Islet of Langerhans (tissue), 1 donor: Measurements from ENCODE around the gene TRAF7.
"Not testable (repeated sequence)": the region's sequence is repeated elsewhere in the genome, so short reads cannot be mapped to it uniquely, and the experiment has no call there.

Experiments
- FAIRE-seq: peaks from one replicate; lab custom pipeline; 2011; peaks lifted over from hg19 to GRCh38; lab: Jason Lieb, UNC

Gene TRAF7

DNA sequence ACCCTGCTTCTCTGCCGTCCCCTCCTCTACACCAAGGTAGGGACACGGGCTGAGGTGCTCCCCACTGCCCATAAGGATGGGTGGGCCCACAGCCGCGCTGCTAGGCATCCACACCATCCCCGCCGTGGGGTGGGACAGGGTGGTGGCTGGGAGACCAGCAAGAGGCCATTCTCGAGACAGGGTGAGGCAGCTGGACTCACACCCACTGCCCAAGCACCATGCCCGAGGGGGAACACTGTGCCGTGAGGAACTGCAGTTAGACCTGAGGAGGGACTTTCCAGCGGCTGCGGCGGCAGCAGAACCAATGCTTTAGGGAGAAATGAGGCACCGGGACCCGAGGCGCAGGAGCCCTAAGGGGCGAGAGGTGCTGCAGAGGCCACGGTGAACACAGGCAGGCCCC is 33.2 kb upstream of the TRAF7 start:
- FAIRE-seq: no peak

DNA sequence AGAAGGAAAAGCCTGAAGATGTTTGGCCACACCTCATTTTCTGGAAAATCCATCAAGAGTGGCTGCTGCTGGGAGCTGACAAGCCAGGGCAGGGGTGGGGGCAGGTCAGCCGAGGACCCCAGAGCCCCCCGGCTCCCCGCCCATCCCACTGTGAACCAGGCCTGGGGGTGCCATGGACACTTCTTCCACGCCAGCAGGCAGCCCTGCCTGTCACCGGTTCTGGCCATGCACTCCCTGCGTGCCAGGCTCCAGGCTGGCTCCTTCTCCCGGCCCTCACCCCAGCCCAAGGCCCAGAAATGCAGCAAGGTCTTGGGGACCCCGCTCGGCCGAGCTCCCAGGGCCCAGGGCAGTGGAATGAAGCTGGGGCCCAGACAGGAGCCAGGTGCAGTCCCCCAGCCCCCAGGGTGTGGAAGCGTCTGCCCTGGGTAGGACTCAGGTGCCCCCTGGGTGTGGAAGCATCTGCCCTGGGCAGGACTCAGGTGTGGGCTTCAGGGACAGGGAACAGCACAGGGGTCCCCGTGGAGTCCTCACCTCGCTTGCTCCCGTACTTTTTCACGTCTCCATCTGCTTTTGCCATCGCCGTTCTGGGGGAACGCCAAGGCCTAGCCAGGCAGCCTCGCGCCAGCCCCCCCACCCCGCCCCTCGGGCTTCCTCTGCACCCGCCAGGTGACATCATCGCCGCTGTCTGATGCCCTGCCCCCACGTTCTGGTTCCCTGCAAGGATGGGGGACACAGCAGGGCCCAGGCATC is 32.5 kb upstream of the TRAF7 start:
- not testable (repeated sequence) for FAIRE-seq

DNA sequence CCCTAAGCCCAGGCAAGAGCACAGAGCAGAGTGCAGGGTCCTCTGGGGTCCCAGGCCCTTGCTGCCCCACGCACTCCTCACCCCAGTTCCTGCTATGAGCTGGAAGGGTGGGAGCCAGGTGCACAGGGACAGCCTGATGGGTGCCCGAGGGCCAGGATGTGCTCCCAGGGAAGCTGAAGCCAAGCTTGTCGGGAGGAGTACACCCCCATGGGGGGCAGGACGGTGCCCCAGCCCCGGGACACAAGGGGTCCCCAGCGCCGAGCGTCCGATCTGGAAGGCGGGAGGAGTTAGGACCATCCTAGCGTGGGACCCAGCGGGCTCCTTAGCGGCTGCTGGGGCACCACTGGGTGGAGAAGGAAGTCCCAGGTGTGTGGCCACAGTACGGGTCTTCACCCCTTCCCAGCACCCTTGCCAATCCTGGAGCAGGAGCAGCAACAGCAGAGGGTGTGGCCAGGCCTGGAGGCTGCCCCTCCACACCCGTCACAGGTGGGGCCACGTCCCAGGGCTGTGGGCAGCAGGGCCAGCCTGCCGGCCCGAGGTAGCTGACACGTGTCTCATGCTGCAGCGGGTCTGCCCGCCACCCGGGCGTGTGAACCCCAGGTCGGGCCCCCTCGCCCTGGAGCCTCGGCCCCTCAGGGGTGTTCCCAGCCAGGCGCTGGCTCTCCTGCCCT is 31.7 kb upstream of the TRAF7 start:
- FAIRE-seq: not testable (repeated sequence)

DNA sequence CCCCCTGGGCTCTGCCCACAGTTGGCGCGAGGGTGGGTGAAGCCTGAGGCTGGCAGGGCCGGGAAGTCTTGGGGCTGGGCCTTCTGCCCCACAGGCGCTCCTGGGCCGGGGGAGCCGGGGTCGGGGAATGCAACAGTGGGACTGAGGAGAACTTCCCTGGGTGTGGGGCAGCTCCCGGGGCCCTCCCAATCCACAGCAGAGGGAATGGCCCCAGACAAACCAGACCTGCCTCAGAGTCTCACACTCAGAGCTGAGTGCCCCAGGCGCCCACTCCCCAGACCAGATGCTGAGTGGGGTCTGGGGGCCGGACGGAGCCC is 31.2 kb upstream of the TRAF7 start:
- not testable (repeated sequence) for FAIRE-seq

DNA sequence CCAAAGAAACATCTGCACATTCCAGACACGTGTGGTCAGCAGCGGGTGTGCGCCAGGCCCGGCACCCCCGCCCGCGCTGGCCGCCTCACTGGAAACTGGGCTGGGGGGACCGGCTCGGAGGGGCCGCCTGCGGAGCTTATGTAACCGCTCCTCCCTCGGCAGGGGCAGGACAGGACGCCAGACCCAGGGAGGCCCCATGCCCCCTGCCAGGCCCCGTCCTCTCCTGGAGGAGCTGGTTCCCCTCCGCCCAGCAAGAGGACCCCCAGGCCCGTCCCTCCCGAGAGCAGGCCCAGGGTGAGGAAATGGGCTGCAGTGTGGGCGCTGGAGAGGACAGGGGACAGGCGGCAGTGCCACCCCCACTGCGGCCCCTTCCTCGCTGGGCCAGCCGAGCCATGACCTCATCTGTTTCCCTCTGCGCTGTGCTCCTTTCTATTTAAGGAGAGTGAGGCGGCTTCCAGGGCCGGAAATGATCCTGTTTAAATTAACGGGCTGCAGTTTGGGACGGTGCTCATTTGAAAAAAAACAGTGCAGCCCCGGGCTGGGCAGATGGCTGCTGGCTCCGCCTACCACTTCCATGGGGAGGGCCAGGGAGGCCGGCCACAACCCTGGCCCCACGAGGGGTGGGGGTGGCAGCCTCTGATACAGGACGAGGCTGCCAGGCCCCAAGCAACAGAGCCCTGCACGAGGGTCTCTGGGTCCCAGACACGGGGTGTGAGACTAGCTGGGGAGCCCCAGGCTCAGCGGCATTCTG is 30.7 kb upstream of the TRAF7 start:
- not testable (repeated sequence) for FAIRE-seq

DNA sequence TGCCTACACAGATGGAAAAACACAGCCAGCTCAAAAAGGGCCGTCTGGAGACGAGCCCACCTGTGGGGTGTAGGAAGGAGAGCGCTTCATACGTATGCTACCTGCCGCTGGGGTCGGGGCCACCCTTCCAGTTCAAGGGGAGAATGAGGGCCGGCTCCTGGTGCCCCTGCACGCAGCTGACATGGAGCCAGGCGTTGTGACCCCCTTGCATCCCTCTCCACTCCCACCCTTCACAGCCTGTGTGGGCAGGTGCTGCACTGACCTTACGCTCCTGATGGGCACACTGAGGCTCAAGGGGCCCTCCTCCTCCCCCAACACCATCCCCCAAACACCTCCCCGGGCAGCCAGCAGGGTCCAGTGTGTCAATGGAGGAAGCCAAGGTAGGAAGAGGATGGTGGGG is 30.0 kb upstream of the TRAF7 start:
- not testable (repeated sequence) for FAIRE-seq

DNA sequence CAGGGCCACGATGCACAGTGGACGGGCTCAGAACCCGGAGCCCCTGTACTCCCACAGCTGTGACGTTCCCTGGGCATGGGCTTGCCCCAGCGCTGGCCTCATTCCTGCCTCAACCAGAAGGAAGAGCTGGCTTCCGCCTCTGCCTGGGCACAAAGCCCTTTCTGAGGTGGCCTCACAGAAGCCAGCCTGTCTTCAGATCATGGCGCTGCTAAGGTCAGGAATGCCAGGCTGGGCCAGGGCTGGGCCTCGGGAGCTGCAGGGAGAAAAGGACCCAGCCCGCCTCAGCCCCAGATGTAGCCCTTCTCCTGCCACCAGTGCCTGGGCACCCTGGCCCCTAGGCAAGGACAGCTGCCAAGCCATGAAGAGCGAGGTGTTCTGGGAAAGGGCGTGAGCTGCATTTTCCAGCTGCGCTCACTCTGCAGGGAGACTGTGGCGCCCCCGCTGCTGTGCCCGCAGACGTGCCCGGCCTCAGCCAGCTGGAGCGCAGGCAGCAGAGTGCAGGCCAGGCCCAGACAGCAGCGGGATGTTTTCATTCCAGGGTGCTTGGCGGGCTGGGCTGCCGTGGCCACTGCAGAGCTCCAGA is 29.3 kb upstream of the TRAF7 start:
- FAIRE-seq: not testable (repeated sequence)

DNA sequence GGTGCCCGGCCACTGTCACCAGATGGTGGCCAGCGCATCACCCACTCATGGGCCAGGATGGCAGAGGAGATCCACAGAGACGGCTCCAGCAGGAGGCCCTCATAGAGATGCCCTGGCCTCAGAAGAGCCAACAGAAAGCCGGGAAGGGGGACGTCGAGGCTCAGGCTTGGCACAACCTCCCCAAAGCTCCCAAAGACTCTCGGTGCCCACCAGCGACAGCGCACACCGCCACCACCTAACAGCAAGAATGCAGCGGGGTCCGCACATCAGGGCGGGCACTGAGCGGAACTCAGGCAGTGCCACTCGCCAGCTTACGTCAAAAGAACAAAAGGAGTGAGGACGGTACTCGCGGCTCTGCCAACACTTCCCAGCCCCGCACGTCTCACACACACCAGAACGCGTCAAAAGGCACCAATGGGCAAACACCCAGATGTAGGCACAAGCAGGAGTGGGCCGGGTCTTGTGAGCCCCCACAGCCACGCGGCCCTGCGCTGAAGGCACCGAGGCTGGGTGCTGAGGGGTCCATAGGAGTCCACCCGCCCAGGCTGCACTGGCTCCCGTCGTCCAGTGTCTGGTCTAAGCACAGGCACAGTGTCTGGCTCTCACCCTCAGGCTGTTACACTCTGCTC is 28.5 kb upstream of the TRAF7 start:
- FAIRE-seq: not testable (repeated sequence)

DNA sequence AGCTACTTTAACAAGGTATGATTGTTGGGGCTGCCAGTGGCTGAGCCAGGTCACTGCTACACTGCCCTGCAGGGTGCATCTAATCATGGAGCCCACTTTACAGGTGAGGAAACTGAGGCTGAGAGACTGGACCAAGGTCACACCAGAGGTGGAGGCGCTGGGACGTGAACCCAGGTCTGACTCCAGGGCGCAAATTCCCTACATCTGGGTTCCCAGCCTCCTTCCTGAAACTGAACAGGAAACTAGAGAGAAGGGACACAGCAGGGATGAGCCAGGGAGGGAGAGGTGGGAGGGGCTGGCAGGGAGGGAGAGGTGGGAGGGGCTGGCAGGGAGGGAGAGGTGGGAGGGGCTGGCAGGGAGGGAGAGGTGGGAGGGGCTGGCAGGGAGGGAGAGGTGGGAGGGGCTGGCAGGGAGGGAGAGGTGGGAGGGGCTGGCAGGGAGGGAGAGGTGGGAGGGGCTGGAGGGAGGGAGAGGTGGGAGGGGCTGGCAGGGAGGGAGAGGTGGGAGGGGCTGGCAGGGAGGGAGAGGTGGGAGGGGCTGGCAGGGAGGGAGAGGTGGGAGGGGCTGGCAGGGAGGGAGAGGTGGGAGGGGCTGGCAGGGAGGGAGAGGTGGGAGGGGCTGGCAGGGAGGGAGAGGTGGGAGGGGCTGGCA is 27.8 kb upstream of the TRAF7 start:
- not testable (repeated sequence) for FAIRE-seq

DNA sequence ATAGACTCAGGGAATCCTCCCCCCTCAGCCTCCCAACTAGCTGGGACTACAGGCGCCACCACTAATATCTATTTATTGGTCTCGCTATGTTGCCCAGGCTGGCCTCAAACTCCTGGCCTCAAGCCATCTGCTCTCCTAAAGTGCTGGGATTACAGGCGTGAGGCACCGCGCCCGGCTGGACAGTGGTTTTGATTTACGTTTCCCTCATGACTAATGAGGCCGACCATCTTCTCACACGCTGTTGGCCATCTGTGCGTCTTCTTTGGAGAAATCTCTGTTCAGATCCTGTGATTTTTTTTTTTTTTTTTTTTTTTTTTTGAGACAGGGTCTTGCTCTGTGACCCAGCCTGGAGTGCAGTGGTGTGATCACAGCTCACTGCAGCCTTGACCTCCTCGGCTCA is 26.3 kb upstream of the TRAF7 start:
- FAIRE-seq: not testable (repeated sequence)

DNA sequence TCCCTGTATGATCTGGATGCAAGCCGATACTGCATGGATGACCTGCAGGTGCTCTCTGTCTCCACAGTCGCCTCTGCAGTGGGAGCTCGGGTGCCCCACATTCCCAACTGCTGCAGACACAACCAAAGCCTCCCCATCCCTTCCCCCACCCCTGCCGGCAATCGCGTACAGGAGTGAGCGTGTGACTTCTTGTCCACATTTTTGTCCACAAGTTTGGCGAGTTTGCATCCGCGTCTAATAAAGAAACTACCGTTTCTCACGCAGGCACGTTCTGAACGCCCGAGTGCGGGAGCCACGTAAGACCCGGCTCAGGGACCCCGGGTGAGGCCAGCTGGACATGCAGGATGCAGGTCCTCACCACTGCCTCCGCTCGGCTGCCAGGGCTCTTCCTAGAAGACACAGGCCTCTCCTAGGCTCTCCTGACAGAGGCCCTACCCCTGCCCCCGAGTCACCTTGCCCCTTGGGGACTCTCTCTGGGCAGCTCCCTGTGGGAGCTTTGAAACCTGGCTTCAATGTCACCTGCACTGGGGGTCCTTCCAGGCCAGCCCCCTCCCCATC is 25.6 kb upstream of the TRAF7 start:
- not testable (repeated sequence) for FAIRE-seq

DNA sequence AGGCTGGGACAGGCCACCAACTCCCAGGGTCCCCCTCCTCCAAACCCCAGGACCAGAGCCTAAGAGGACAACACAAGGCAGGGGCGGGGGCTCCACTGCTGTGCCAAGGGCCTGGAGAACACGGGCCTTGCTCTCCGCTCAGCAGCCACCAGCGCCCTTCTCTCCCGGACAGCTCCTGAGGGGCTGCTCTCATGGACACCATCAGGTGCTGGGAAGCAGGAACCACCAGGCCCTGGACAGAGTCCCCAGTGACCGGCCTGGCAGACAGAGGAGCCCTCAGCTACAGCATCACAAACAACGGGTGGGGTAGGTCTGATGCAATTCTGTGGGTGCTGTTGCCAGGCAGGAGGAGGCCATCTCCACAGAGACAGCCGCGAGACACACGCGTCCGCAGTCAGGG is 21.8 kb upstream of the TRAF7 start:
- FAIRE-seq: not testable (repeated sequence)

DNA sequence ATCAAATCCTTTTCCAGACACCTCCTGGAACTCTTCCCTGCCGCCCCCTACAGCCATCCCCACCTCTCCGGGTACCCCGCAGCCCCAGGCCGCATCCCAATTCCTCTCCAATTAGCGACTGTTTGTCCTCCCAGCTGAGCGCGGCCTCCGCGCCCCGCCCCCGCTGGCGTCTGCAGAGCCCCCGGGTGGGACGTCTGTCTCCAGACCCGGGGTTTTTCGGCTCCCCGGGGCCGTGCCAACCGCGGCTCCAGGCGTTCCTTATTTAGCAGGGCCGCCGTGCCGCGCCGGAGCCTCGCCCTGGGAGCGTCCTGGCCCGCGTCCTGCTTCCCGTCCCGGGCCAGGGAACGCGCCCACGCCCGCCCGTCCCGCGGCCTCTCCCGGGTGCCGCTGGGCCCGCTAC is 20.5 kb upstream of the TRAF7 start:
- FAIRE-seq: not testable (repeated sequence)

DNA sequence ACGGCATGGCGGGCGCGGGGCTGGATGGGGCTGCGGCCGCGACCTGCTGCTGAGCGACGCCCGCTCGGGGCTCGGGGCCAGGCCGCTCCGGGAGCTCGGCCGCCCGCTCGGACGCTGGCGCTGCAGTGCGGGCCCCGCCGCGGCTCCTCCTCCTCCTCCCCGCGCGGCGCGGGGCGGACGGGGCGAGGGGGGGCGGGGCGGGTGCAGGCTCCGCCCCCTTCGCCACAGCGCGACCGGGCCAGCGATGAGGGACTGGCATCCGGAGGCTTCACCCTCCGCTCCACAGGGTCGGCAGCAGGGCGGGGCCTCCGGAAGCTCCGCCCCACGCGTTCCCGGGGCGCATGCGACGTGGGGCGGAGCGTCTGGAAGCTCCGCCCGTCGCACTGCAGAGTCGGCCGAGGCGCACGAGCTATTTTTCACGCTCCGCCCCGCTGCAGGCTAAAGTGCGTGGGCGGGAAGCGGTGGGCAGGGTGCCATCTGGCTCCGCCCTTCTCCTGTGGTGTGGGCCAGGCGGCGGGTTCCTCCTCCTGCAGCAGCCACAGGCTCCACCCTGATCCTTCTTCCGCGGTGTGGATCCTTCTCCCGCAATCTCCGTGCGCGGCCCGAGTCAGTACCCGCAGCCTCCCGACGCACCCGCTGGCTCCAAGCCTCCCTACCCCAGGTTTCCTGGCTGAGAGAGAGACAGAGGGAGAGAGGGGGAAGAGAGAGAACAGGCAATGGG is 19.7 kb upstream of the TRAF7 start, which contains the start of gene PKD1:
PKD1 (minus strand) TSS at position 129 of the 721 bp plus-strand sequence. CDS start 209 bp downstream, outside the sequence.
- not testable (repeated sequence) for FAIRE-seq

DNA sequence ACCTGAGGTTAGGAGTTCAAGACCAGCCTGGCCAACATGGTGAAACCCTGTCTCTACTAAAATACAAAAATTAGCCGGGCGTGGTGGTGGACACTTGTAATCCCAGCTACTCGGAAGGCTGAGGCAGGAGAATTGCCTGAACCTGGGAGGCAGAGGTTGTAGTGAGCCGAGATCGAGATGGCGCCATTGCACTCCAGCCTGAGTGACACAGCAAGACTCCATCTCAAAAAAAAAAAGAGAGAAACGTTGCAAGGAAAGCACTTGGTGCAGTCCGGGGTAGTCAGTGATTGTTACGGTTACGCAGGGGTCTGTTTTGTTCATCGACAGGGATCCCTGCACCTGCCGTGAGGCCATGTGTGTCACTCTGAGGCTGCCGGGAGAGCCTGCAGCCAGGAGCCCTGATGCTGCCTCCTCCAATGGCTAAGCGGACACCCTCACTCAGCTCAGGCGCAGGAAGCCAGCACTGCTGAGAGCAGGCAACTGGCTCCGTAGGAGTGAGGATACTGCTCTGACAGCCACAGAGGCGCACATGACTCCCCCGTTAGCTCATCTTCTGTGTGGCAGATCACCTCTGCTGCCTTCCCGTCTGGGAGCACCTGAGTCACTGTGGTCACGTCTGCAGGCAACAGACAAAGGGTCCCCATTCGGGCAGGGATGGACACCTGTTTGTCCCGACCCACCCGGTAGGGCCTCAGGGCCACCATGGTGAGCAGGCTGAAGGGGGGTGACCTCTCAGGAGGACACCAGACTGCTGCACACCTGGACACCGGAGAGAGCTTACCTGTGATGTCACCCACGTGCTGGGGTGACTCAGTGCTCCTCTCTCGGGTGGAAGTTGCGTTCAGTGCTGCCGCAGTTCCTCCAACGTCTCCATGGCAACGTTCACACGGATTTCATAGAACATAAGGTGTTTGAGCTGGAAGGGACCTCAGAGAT is 12.4 kb upstream of the TRAF7 start:
- peak; percentile 9 for FAIRE-seq

DNA sequence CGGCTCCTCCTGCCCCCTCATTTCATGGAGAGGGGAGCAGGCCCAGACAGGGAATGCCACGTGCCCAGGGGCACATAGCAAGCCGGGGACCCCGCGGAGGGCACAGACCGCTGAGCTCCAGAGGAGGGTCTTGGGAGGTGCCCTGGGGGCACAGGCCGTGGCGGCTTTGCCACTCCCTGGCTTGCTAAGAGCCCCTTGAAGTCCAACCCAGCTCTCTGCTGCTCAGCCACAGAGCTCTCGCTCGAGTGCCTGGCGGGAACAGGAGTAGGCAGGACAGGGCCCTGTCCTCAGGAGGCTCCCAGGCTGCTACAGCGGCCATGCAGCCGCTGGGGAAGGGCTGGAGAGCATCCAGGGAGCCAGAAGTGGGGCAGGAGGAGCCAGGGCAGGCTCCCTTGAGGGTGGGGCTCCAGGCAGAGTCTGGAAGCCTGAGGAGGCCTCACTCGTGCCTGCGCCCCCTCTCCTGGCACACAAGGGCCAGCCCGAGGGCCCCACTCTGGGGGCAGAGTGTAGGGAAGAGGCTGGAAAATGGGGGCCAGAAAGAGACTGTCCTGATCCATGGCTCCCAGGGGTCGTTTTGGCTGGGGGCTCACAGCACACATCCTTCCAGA is 11.6 kb upstream of the TRAF7 start:
- no peak for FAIRE-seq

DNA sequence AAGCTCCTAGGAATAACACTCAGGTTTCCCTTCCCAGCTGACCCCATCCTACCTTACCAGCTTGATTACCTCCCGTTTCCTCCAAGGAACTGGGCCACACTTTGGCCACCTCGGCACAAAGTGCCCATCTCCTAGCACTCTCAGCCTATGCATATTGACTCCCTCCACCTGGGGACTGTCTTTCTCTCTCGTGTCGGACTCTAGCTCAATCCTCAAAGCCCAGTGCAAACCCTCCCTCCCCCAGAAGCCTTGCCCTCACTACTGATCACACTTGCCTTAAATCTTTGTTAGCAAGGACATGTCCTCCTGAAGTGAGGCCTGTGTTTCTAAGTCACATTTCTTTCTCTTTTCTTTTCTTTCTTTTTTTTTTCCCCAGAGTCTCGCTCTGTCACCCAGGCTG is 9.7 kb upstream of the TRAF7 start:
- FAIRE-seq: no peak

DNA sequence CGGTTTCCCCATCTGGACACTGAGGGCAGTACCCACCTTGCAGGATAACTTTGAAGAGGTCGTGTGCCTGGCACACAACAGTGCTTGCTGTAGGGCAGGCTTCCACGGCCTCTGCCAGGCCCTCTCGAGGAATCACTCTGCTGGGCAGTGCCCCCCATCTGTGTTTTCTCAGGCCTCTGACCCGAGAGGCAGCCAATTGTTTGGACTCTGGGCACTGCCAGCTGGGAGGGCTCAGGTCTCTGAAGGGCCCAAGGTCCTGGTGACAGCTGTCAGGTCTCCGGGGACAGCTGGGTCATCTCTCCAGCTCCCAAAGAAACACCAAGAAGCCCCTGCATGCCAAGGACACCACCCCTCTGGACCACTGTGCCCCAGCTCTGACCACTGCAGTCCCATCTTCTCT is 8.2 kb upstream of the TRAF7 start:
- no peak for FAIRE-seq
